HG02571 (cell line): Measurements from ENCODE around the gene EBP.

Experiments used
- ATAC-seq: cut with Tn5 transposase; IDR thresholded peaks from one replicate; pipeline ENCODE4 v1.9.1; 2021; ENCODE audit warnings: mild to moderate bottlenecking, moderate library complexity; ENCODE audit not compliant: unreplicated experiment

The EBP gene

GRCh38 chrX:48574270-48575266, 53.0 kb downstream of the EBP start, which contains the start of gene RBM3:
RBM3 (plus strand) TSS chrX:48574484; CDS start chrX:48575181, 697 bp downstream.
- ATAC-seq = peak; percentile 90

- no peak for ATAC-seq
Measured at GRCh38 chrX:48575642-48576041, 54.0 kb downstream of the EBP start.

- ATAC-seq = no peak
Measured at GRCh38 chrX:48576108-48576507, 54.5 kb downstream of the EBP start.
